Stimulated activated CD4-positive, alpha-beta T cell treated with anti-CD3 and anti-CD28 coated beads, Interleukin-1b, Interleukin-23, amount 100 ng/mL, for 4 hours (primary cell): ENCODE data around the gene MALL.
"Not testable (repeated sequence)": the region's sequence is repeated elsewhere in the genome, so short reads cannot be mapped to it uniquely, and the experiment has no call there.

Experiments
- DNase-seq, 2 donors: peaks; one replicate each; pipeline ENCODE4 v3.0.0-alpha.2; 2020; ENCODE audit warnings: low read depth in 2 of 2

Gene MALL

DNA sequence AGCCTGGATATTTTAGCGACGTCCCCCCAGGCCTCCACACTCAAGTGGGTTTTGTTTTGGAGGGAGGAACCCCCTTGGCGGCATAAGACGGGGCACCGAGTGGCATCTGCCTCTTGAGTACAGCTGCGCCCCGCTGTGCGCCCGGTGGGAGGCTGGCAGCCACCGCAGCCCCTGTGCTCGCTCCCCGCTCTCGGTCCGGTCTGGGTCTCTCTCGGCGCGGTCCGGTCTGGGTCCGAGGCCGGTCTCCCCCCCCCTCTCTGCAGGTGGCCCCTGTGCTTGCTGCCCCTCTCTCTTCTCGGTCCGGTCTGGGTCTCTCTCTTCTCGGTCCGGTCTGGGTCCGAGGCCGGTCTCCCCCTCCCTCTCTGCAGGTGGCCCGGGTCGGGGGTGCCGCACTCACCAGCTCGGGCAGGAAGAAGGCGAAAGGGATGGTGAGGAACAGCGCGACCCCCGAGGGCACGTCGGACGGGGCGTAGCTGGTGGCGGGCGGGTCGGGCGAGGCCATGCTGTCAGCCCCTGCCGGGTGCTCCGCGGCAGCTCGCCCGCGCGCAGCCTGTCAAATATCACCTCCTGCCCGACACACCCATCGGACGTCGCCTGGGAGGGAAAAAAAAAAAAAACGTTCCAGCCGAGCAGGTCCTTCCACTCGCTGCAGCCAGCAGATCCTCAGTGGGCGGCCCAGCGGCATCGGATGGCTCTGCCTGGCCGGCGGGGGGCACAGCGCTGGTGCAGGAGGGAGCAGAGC lies at the start of gene MALL:
MALL (minus strand) TSS at position 532 of the 742 bp plus-strand sequence; CDS start at position 502, 30 bp downstream.
- DNase-seq = no peak

- DNase-seq = no peak
Measured at GRCh38 chr2:110157153-110157793, 41.7 kb upstream of the MALL start.

DNA sequence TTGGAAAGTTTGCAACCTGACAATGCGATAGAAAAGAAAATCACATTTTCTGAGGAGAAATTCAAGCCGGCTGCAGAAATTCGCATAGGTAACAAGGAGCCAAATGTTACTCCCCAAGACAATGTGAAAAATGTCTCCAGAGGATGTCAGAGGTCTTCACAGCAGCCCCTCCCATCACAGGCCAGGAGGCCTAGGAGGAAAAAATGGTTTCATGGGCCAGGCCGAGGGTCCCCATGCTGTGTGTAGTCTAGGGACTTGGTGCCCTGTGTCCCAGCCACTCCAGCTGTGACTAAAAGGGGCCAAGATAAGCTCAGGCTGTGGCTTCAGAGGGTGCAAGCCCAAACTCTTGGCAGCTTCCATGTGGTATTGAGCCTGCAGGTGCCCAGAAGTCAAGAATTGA lies 39.2 kb upstream of the MALL start:
- not testable (repeated sequence) for DNase-seq

DNA sequence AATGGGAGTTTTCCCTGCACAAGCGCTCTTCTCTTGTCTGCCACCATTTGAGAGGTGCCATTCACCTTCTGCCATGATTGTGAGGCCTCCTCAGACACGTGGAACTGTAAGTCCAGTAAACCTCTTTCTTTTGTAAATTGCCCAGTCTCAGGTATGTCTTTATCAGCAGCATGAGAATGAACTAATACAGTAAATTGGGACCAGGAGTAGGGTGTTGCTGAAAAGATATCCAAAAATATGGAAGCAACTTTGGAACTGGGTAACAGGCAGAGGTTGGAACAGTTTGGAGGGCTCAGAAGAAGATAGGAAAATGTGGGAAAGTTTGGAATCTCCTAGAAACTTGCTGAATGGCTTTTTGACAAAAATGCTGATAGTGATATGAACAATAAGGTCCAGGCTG lies 38.6 kb upstream of the MALL start:
- not testable (repeated sequence) for DNase-seq

GRCh38 chr2:110153416-110153815 lies 37.8 kb upstream of the MALL start:
- no peak for DNase-seq

GRCh38 chr2:110152943-110153342 lies 37.3 kb upstream of the MALL start:
- no peak for DNase-seq

DNA sequence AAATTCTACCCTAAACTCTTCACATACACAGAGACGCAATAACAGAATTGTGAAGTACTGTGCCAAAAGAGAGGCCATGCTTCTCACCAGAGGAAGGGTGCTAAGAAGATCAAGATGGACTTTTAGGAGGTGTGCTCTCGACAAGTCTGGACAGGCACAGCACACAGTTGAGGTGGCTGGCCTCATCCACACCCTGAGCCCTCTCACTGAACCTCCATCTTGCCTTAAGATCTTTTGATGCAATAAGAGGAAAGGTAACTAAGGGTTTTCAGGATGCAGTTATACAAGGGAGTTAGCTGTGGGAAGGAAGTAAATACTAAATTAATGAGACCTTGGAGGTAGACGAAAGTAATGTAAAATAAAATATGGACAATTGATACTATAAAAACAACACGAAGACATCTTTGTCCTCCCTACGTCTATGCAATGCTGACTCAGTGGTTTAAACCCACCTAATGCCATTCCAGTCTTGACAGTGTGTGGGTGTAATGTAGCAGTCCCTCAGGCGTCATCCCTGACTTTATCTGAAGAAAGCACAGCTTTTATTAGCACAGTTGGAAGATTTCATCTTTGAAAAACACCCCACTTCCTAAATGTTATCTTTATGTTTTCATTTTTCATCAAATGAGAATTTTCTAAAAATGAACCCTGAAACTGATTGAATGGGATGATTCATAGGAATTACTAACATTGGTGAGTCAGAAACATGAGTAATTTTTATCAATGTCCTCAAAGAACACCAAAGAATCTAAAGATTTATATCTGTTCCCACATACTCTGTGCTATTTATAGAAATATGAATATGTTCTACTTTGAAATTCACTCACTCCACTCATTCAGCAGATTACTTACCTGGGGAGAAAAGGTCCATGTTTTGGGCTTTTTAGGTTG lies 34.0 kb upstream of the MALL start:
- DNase-seq = no peak

DNA sequence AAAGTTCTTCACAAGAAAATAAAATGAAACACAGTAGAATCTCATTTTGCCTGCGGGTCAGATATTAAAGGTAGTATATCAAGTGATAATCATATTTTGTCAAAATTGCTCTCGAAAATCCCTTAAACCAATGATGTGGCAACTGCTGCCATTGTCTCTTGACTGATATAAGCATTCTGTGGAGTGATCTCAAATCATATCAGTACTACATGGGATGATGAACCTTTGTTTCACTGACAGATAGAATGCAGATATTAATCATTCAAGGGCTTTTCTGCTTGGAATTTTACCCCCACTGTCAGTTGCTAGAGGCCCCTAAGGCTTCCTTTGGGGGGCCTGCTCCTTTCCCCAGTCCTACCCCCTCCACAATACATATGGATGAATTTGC lies 31.3 kb upstream of the MALL start:
- no peak for DNase-seq

GRCh38 chr2:110146183-110146944 lies 30.7 kb upstream of the MALL start:
- no peak for DNase-seq

GRCh38 chr2:110143982-110144381 lies 28.4 kb upstream of the MALL start:
- DNase-seq = no peak

GRCh38 chr2:110140401-110140800 lies 24.8 kb upstream of the MALL start:
- no peak for DNase-seq

- no peak for DNase-seq
Measured at GRCh38 chr2:110134025-110134424, 18.4 kb upstream of the MALL start.

DNA sequence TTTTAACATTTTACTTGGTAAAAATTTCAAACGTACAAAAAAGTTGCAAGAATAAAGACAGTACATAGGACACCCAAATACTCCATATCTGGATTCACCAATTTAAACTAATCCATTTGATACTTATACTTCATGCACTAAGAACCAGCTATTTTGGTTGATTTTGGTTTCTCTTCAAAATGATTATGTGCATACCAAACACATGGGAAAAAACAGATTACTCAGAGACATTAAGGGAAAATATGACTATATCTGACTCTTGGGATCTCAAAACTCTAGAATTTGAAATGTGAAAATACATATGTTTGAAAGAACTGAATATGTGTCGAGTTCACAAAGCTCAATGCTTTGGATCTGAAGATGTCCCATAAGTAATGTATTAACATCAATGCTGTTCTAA lies 15.5 kb upstream of the MALL start:
- DNase-seq = no peak

GRCh38 chr2:110130757-110131156 lies 15.1 kb upstream of the MALL start:
- DNase-seq = no peak

DNA sequence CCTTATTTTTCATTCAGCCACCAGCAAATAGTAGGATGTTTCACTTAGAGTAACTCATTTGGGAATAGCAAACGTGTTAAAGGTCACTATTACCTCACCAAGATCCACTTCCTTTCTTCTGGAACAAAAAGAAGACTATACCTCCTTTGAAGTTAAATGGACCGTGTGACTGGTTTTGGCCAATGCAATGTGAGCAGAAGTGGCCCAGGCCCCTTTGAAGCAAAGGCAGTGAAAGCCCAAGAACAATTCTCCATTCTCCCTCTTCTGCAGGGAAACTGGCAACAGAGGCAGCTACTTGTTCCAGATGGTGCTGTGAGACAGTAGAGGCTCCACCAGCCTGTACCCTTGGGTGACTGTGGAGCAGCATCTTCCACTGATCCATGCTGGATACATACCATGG lies 11.3 kb upstream of the MALL start:
- no peak for DNase-seq

- DNase-seq = no peak
Measured at GRCh38 chr2:110126086-110126773, 10.6 kb upstream of the MALL start.

GRCh38 chr2:110124939-110125691 lies 9.5 kb upstream of the MALL start:
- DNase-seq = no peak

- DNase-seq = no peak
Measured at GRCh38 chr2:110124038-110124825, 8.6 kb upstream of the MALL start.

DNA sequence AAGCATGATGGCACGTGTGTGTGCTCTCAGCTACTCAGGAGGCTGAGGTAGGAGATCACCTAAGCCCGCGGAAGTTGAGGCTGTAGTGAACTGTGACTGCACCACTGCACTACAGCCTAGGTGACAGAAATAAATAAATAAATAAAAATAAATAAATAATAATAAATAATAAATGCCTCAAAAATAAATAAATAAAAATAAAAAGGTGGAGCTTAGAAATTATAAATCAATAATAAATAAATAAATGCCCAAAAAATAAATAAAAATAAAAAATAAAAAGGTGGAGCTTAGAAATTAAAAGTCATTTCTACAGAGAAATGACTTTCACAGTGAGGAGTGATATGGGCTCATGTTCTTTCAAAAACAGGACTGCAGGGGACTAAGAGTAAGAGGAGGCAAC lies 6.0 kb upstream of the MALL start:
- no peak for DNase-seq

GRCh38 chr2:110121052-110121334 lies 5.4 kb upstream of the MALL start:
- no peak for DNase-seq
